Stimulated activated naive CD8-positive, alpha-beta T cell treated with anti-CD3 and anti-CD28 coated beads, Interleukin-15, Interleukin-2, amounts not matched to agents 100 ng/mL and 50 ng/mL, for 24 hours (primary cell): ENCODE measurements around the gene SLC44A3.

Experiments used
- H3K27ac Mint-ChIP-seq: one replicate; pipeline ENCODE4 v1.8.0; 2021; ENCODE audit warnings: mild to moderate bottlenecking, mixed read lengths
- H3K27me3 Mint-ChIP-seq: one replicate; pipeline ENCODE4 v1.8.0; 2021; ENCODE audit warnings: mixed read lengths
- H3K36me3 Mint-ChIP-seq: one replicate; pipeline ENCODE4 v1.8.0; 2021; ENCODE audit warnings: low read depth, mixed read lengths
- H3K4me1 Mint-ChIP-seq: one replicate; pipeline ENCODE4 v1.8.0; 2021; ENCODE audit warnings: low read depth, mixed read lengths
- H3K4me3 Mint-ChIP-seq: one replicate; pipeline ENCODE4 v1.8.0; 2021; ENCODE audit warnings: mild to moderate bottlenecking, mixed read lengths
- H3K9me3 Mint-ChIP-seq: one replicate; pipeline ENCODE4 v1.8.0; 2021; ENCODE audit warnings: mixed read lengths

The SLC44A3 gene

GRCh38 chr1:94909486-94909885 lies 89.3 kb downstream of the SLC44A3 start:
- no peak overlapping the region for H3K4me3 Mint-ChIP-seq
- no peaks in the 10 kb centered on the region for H3K36me3 Mint-ChIP-seq
- no peaks in the 10 kb centered on the region for H3K27me3 Mint-ChIP-seq
- no peak overlapping the region for H3K27ac Mint-ChIP-seq
- H3K9me3 Mint-ChIP-seq, result no peaks in the 10 kb centered on the region
- no peaks in the 10 kb centered on the region for H3K4me1 Mint-ChIP-seq

GRCh38 chr1:94912263-94913184 lies 92.4 kb downstream of the SLC44A3 start:
- no peaks in the 10 kb centered on the region for H3K27me3 Mint-ChIP-seq
- no peaks in the 10 kb centered on the region for H3K4me1 Mint-ChIP-seq
- H3K27ac Mint-ChIP-seq, result no peak overlapping the region
- H3K9me3 Mint-ChIP-seq, result no peaks in the 10 kb centered on the region
- H3K4me3 Mint-ChIP-seq, result no peak overlapping the region
- H3K36me3 Mint-ChIP-seq, result no peaks in the 10 kb centered on the region

- Mint-ChIP-seq H3K27ac (no peak overlapping the region), H3K9me3 (no peaks in the 10 kb centered on the region), H3K4me1 (no peaks in the 10 kb centered on the region)
Measured at GRCh38 chr1:94917251-94917650, 97.1 kb downstream of the SLC44A3 start.

GRCh38 chr1:94919241-94920030 lies 99.3 kb downstream of the SLC44A3 start:
- Mint-ChIP-seq H3K4me3 (no peak overlapping the region), H3K4me1 (peaks cover under 1% of the 10 kb centered on the region), H3K36me3 (no peaks in the 10 kb centered on the region), H3K27me3 (peaks cover 6% of the 10 kb centered on the region), H3K27ac (no peak overlapping the region), H3K9me3 (no peaks in the 10 kb centered on the region)

More at GRCh38 chr1:94917251-94917650, 97.1 kb downstream of the SLC44A3 start:
- Mint-ChIP-seq H3K27me3 (no peaks in the 10 kb centered on the region), H3K36me3 (no peaks in the 10 kb centered on the region), H3K4me3 (no peak overlapping the region)

GRCh38 chr1:94920061-94920460 lies 99.9 kb downstream of the SLC44A3 start:
- Mint-ChIP-seq H3K36me3 (no peaks in the 10 kb centered on the region), H3K4me3 (no peak overlapping the region), H3K27ac (no peak overlapping the region), H3K9me3 (no peaks in the 10 kb centered on the region), H3K27me3 (peaks cover 12% of the 10 kb centered on the region), H3K4me1 (peaks cover 6% of the 10 kb centered on the region)

GRCh38 chr1:94921977-94922376 lies 101.8 kb downstream of the SLC44A3 start:
- no peak overlapping the region for H3K4me3 Mint-ChIP-seq
- H3K4me1 Mint-ChIP-seq, result peaks cover 16% of the 10 kb centered on the region
- no peaks in the 10 kb centered on the region for H3K9me3 Mint-ChIP-seq
- H3K27ac Mint-ChIP-seq, result no peak overlapping the region
- peaks cover 23% of the 10 kb centered on the region for H3K27me3 Mint-ChIP-seq
- H3K36me3 Mint-ChIP-seq, result no peaks in the 10 kb centered on the region

- H3K27me3 Mint-ChIP-seq, result peaks cover 28% of the 10 kb centered on the region
- H3K4me1 Mint-ChIP-seq, result peaks cover 22% of the 10 kb centered on the region
- H3K27ac Mint-ChIP-seq, result no peak overlapping the region
- no peaks in the 10 kb centered on the region for H3K9me3 Mint-ChIP-seq
- H3K36me3 Mint-ChIP-seq, result no peaks in the 10 kb centered on the region
- no peak overlapping the region for H3K4me3 Mint-ChIP-seq
Measured at GRCh38 chr1:94922761-94923331, 102.7 kb downstream of the SLC44A3 start.

GRCh38 chr1:94925004-94925403 lies 104.8 kb downstream of the SLC44A3 start:
- H3K4me1 Mint-ChIP-seq, result peaks cover 24% of the 10 kb centered on the region
- no peaks in the 10 kb centered on the region for H3K9me3 Mint-ChIP-seq
- H3K4me3 Mint-ChIP-seq, result peak overlapping the region; percentile 84
- no peaks in the 10 kb centered on the region for H3K36me3 Mint-ChIP-seq
- H3K27ac Mint-ChIP-seq, result no peak overlapping the region
- H3K27me3 Mint-ChIP-seq, result peaks cover 31% of the 10 kb centered on the region

- H3K4me1 Mint-ChIP-seq, result peaks cover 24% of the 10 kb centered on the region
- no peaks in the 10 kb centered on the region for H3K36me3 Mint-ChIP-seq
- no peaks in the 10 kb centered on the region for H3K9me3 Mint-ChIP-seq
- H3K4me3 Mint-ChIP-seq, result peak overlapping the region; percentile 84
- H3K27me3 Mint-ChIP-seq, result peaks cover 31% of the 10 kb centered on the region
- no peak overlapping the region for H3K27ac Mint-ChIP-seq
Measured at GRCh38 chr1:94925561-94926125, 105.5 kb downstream of the SLC44A3 start.

- Mint-ChIP-seq H3K9me3 (no peaks in the 10 kb centered on the region), H3K27me3 (peaks cover 31% of the 10 kb centered on the region), H3K27ac (no peak overlapping the region), H3K4me1 (peaks cover 24% of the 10 kb centered on the region), H3K4me3 (peak overlapping the region; percentile 84), H3K36me3 (no peaks in the 10 kb centered on the region)
Measured at GRCh38 chr1:94926126-94926914, 106.2 kb downstream of the SLC44A3 start.

GRCh38 chr1:94926915-94927404 lies 106.8 kb downstream of the SLC44A3 start, which contains the start of gene CNN3:
TSS of gene CNN3 (minus strand) at chr1:94927110. CDS start at chr1:94926894, 216 bp downstream.
- Mint-ChIP-seq H3K4me1 (peaks cover 24% of the 10 kb centered on the region), H3K4me3 (peak within 1 kb of the TSS; percentile 84), H3K27ac (peak within 1 kb of the TSS; percentile 43), H3K36me3 (no peaks in the 10 kb centered on the region), H3K27me3 (peaks cover 31% of the 10 kb centered on the region), H3K9me3 (no peaks in the 10 kb centered on the region)

GRCh38 chr1:94927405-94928175 lies 107.4 kb downstream of the SLC44A3 start:
- Mint-ChIP-seq H3K36me3 (no peaks in the 10 kb centered on the region), H3K4me3 (peak overlapping the region; percentile 73), H3K4me1 (peaks cover 24% of the 10 kb centered on the region), H3K27ac (peak overlapping the region; percentile 43), H3K27me3 (peaks cover 31% of the 10 kb centered on the region), H3K9me3 (no peaks in the 10 kb centered on the region)

GRCh38 chr1:94928293-94928939 lies 108.3 kb downstream of the SLC44A3 start:
- Mint-ChIP-seq H3K27ac (no peak overlapping the region), H3K27me3 (peaks cover 31% of the 10 kb centered on the region), H3K36me3 (no peaks in the 10 kb centered on the region), H3K4me1 (peaks cover 24% of the 10 kb centered on the region), H3K4me3 (no peak overlapping the region), H3K9me3 (no peaks in the 10 kb centered on the region)
